H7 (cell line): ENCODE measurements around the gene TUB. TPM values are rescaled to one million over a fixed set of nuclear protein-coding genes. Genes with fewer than 3 reads are reported as not detected.

Experiments used
- DNase-seq: peaks from one replicate; pipeline ENCODE4 v3.0.0; 2012
- H3K27me3 ChIP-seq: 2 replicates; pipeline ENCODE4 v1.6.0; 2011; ENCODE audit warnings: mild to moderate bottlenecking, low read length; ENCODE audit not compliant: control insufficient read depth, insufficient read depth
- H3K36me3 ChIP-seq: replicated peaks from 2 replicates; pipeline ENCODE4 v1.5.1; 2011; ENCODE audit warnings: low read length; ENCODE audit not compliant: control insufficient read depth, insufficient read depth
- H3K4me3 ChIP-seq: 2 replicates; pipeline ENCODE4 v1.5.1; 2011; ENCODE audit warnings: low read depth, mild to moderate bottlenecking, control low read depth, low read length, moderate library complexity; ENCODE audit not compliant: insufficient read depth
- total RNA-seq: library from RNA; depleted of rRNA; stranded (reverse); fragments of >200 nt; shearing (Covaris generic); gene quantifications from 2 replicates; pipeline ENCODE4 v1.2.3, GENCODE V29; 2014; rRNA removed

The TUB gene, protein sequence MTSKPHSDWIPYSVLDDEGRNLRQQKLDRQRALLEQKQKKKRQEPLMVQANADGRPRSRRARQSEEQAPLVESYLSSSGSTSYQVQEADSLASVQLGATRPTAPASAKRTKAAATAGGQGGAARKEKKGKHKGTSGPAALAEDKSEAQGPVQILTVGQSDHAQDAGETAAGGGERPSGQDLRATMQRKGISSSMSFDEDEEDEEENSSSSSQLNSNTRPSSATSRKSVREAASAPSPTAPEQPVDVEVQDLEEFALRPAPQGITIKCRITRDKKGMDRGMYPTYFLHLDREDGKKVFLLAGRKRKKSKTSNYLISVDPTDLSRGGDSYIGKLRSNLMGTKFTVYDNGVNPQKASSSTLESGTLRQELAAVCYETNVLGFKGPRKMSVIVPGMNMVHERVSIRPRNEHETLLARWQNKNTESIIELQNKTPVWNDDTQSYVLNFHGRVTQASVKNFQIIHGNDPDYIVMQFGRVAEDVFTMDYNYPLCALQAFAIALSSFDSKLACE
- total RNA-seq: 14.6 and 16.4 TPM in 2 replicates

DNA sequence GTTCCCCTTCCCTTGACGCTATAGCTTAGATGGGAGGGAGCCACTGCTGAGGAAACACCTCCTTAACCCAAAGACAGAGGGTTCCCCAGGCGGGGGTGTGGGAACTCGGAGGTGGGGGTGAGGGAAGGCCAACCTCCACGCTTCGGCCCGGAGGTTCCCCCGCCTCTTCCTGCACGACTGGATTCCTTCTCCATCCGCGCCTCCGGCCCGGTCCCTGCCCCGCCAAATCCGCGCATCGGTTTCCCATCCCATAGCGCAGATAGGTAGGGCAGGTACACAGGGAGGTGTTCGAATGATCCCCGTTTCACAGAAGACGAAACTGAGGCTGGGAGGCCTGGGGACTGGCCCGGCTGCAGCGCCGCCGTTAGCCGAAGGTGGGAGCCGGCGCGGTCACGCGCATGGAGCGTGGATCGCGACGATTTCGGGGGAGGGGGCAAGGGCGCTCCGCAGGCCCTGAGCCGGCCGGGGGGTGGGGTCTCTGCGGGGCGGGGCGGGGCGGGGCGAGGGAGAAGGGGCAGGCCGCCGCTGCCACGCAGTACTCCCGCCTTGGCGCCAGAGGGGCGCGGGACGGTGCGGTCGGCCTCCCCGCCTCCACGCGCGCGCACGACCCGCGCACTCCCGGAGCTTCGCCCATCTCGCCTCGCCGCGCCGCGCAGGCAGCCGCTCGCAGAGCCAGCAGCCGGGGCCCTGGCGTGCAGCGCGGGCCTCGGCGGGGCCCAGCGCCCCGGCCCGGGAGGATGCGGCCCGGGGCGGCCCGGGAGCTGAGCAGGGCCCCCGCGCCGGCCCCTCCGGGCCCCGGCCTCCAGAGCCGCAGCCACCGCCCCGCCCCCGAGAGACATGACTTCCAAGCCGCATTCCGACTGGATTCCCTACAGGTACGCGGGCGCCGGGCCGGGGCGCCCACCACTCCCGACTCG lies at the start of gene TUB:
TUB (plus strand) TSS at position 538 of the 917 bp plus-strand sequence; CDS start at position 838, 300 bp downstream.
- peak within 1 kb of the TSS; percentile 63 for H3K4me3 ChIP-seq
- DNase-seq: peak; percentile 95

DNA sequence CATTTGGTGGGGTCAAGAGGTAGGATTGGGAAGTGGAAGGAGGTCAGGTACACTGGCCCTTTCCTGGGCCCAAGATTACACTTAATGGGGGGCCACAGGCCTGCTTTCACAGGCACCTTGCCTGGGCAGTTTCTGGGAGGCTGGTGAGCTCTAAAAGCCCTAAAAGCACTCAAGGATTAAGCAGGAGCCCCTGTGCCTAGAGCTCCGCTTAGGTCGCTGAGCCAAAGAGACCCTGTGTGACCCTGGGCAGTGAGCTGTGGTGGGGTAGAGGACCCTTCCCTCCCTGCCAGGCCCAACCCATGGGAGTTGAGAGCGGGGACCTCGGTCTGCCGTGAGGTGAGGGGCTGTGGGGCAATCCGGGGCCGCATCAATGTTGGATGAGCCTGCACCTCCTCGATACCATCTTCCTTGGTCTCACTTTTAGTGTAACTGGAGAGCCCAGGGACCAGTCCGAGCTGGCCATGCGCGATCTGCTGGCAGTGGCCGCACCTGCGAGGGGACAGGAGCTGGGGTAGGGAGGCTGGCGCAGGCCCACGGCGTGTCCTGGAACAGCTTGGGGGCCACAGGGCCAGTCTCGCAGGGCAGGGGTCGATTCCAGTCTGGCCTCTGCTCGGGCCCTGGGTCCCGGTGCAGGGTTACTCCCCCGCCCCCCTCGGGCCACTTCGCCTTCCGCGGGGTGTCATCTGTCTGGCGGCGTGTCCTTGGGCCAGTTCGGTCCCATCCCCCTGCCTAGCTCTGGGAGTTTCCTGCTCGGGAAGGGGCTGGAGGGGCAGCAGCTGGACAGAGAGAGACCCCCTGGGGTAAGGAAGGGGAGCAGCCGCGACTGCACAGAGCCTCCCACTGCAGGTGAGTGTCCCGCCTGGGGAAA lies 49.5 kb upstream of the TUB start:
- 0 out of 2 replicates have a peak, but pooled peaks cover 1% of the 10 kb centered on the region for H3K27me3 ChIP-seq
- H3K36me3 ChIP-seq: no peaks in the 10 kb centered on the region
- no peak overlapping the region for H3K4me3 ChIP-seq
- peak; percentile 73 for DNase-seq

More for the DNA sequence above, at the start of gene TUB:
- H3K27me3 ChIP-seq: peaks cover 24% of the 10 kb centered on the region
- no peaks in the 10 kb centered on the region for H3K36me3 ChIP-seq

DNA sequence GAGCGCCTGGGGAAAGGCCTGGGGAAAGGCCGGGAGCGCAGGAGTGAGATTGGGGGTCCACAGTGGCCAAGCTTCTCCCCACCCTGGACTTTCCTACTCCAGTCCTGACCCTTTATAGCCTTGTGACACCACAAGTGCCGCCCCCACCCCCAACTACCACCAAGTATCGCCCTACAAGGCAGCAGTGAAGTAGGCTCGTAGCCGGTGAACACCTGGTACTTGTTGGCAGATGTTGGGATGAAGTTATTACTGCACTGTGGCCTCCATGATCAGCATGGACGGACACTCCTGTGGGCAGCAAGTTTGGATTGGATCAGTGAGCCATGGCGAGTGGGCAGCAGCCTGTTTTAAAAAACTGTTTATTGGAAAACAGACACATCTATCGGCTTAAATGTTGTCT lies 48.9 kb upstream of the TUB start:
- Histone ChIP-seq H3K36me3 (no peaks in the 10 kb centered on the region), H3K27me3 (0 out of 2 replicates have a peak, but pooled peaks cover 1% of the 10 kb centered on the region), H3K4me3 (no peak overlapping the region)
- no peak for DNase-seq

DNA sequence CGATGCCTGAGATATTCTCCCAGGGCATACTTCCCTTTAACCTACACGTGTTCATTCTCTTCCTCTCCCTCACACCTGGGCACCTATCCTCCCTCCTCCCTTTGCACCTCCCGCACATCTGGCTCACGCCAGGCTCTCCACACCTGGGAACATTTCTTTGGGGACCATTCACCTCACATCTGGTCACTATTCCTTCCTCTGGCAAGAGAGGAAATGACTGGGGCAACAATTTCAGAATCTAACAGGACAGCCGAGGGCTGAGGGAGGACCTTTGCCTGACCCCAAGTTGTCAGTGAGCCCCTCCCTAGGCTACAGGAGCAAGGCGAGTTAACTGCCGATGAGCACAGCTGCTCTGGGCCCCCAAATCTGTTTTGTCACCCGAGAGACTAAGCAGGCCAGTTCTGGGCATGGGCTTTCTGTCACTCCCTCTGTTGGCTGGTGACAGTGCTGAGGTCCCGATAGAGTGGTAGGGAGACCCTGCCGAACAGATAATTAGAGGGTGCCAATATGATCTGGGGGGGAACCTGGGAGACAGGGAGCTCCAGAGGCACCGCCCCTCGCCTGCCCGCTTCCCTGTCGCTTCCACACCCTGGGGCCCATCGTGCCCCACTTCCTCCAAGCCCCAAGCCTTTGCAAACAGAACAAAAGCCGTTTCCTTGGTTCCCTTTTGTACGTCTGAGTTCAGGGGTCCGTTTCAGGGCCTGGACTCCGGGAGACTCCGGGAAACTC lies 48.3 kb upstream of the TUB start:
- Histone ChIP-seq H3K36me3 (no peaks in the 10 kb centered on the region), H3K27me3 (0 out of 2 replicates have a peak, but pooled peaks cover 1% of the 10 kb centered on the region), H3K4me3 (no peak overlapping the region)
- no peak for DNase-seq

DNA sequence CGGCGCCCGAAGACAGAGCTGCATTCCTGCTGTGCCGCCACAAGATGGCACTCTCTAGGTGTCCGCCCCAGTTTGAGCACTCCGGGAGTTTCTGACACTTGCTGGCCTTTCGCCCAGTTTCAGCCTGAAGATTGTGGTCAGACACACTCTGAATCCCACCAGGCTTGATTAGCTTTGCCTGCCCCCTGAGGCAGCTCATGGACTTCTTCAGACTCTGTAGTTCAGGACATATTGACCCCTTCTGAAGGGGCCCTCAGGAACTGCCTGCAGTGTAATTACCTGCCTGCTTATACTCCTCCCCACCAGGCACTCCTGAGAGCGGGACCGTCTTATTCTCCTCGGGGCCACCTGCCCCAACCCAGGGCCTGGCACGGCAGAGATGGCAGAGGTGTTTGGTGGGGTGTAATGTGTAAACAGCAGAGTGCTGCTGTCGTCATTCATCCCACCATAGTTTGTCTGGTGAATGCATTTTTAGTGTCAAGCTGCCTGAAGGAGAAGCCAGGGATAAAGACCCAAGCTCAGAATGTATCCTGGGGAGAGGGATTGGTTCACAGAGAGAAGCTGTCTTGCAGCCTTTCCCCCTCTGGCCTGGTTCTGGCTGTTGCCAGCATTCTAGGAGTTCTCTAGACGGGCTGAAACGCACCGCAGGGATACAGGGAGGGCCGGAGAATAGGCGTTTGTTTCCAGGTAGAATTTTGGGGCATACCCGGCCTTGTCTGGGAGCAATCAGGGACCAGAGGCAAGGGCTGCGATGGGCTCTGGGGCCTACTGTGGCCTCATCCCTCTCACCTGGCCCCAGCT lies 47.5 kb upstream of the TUB start:
- Histone ChIP-seq H3K4me3 (no peak overlapping the region), H3K36me3 (no peaks in the 10 kb centered on the region), H3K27me3 (0 out of 2 replicates have a peak, but pooled peaks cover 1% of the 10 kb centered on the region)
- DNase-seq: peak; percentile 90

DNA sequence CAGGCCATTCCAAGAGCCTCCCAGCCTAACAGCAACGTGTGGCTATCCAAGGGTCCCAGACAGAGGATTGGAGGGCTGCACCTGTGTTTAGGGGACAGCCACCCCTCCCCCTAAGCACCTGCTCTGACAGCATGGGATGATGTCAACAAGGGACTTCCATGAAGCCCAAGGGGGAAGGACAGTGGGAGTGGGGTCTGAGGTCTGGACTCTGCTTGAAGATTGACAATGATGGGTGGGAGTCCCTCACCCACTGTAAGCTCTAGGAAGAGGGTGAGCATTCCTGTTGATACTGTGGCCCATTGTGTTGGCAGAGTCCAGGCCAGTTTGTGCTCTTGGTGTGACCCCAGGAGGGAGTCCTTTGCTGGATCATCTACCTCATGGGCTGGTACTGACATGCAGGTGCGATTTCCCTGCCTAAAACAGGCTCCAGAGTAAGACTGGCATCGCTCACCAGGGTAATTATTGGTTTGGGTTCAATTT lies 46.9 kb upstream of the TUB start:
- DNase-seq: no peak

DNA sequence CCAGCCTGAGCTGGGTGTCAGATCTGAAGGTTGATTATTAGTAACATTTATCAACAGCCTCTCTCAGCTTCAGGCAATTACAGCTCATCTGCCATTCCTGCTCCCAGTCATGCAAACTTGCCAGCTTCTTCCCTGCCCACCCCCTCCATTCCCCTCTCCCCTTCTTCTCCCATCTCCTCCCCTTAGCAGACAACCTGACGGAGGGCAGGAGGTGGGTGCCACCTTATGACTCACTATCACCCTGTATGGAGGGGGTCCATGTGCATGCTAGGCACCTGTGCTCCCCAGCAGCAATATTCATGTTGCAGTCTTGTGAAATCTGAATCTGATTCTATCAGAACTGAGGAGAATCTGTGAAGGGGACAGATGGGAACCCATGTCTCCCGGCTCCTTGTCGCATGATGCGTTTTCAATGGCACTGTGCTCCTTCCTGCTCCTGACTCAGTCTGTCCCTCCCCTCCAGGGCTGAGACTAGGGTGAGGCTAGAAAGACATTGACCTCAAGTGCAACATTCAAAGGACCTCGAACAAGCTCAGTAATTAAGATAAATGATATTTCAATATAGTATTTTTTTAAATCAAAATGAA lies 46.3 kb upstream of the TUB start:
- DNase-seq: no peak

More for the DNA sequence above, 46.9 kb upstream of the TUB start:
- Histone ChIP-seq H3K27me3 (0 out of 2 replicates have a peak, but pooled peaks cover 1% of the 10 kb centered on the region), H3K36me3 (no peaks in the 10 kb centered on the region), H3K4me3 (no peak overlapping the region)

DNA sequence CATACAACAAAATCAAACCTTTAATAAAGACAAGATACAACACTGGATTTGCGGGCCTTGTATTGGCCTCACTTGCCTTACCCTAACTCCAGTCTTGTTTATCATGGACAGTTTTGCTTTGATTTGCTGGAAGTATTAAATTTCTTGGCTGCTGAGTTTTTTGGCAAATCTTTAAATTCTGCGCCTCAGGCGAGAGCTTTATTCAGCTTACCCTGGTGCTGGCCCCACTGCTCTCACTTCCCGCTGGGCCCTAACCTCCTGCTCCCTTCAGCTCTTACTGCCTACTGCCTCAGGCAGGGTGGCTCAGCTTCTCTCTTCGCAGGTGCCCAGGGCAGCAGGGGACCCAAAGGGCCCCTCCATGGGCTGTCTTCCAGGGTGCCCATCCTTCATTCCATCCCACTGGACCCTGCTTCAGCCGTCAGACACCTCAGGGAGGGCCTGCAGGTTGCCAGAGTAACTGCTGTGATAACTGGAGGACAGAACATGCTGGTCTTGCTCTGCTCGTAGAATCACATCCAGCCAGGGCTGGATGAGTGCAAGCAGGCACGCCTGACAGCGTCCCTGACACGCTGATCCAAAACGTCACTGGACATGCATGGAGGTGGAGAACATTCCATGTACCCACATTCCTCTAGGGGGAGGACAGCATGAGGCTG lies 45.7 kb upstream of the TUB start:
- 0 out of 2 replicates have a peak, but pooled peaks cover 1% of the 10 kb centered on the region for H3K27me3 ChIP-seq
- H3K36me3 ChIP-seq: no peaks in the 10 kb centered on the region
- DNase-seq: no peak
- no peak overlapping the region for H3K4me3 ChIP-seq

More for the DNA sequence above, 46.3 kb upstream of the TUB start:
- no peaks in the 10 kb centered on the region for H3K36me3 ChIP-seq
- H3K27me3 ChIP-seq: 0 out of 2 replicates have a peak, but pooled peaks cover 1% of the 10 kb centered on the region
- H3K4me3 ChIP-seq: no peak overlapping the region

DNA sequence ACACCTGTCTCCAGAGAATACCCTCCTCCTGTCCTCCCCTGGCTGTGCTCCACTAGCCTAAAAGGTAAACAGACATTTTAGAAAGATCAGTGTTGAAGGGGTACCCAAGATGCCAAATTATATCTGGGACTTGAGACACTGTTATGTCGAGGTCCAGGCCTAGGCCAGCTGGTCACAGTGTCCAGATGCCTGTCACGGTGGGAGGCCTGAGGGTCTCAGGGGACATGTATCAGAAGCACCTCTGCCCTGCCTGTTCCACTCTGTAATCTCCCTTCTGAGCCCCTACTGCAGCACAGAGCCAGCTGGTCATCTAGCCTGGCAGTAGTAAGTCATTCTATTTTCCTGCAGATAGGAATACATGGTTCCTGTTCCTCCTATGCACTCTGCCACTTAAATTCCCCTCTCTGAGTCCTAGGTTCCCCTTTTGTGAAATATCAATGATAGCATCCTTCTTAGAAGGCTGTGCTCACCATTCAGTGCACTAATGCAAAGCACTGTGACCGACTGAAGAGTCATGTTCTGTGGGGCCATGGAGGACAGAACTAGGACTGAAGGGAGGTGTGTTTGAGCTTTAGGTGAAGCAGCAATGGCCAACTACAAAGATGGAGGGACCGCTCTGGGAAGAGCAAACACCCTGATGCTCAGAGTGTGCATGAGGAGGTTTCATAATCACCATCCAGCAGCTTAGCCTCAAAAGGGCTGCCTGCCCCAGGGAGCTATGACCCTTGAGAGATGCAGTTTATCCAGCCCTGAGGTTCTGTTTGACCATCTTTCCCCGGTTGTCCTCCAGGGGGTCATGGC lies 44.8 kb upstream of the TUB start:
- Histone ChIP-seq H3K27me3 (no peaks in the 10 kb centered on the region; the same call in 1 of the 2 replicates), H3K4me3 (no peak overlapping the region), H3K36me3 (no peaks in the 10 kb centered on the region)
- DNase-seq: no peak

DNA sequence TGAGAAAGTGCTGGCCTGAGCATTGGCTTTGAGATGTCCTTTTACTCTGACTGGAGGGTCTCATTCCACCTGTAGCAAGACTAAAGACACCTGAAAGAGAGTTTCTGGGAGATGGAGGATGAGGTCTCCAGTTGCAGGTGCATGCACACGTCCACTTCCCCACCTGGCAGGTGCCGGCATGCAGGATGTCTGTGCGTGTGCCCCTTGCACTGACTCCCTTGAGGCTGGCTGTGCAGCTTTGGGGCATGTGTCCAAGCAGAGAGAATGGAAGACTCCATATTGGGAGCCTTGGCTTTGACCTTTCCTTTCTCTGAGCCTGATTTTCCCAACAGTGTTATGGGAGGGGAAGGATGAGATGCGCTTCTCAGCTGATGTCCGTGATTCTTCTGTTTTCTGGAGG lies 44.0 kb upstream of the TUB start:
- Histone ChIP-seq H3K4me3 (no peak overlapping the region), H3K36me3 (no peaks in the 10 kb centered on the region), H3K27me3 (no peaks in the 10 kb centered on the region; the same call in 1 of the 2 replicates)
- no peak for DNase-seq

DNA sequence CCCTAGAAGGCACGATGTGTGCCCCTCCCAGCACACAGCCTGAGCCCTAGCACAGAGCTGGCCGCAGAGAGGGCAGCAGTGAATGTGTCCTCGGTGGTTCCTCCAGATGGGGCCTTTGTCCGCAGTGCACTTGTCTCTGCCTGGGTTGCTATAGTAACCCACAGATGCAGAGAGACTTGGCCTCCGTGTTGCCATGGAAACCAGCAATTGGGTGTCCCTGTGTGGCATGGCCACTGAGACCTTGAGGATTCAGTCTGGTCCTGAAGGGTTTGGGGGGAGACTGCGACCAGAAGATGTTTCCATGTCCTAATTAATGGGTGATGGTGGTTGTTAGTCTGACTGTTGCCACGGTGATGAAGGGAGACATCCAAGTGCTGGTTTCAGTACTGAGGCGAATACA lies 42.6 kb upstream of the TUB start:
- H3K27me3 ChIP-seq: no peaks in the 10 kb centered on the region; the same call in 1 of the 2 replicates
- H3K36me3 ChIP-seq: no peaks in the 10 kb centered on the region
- no peak for DNase-seq
- H3K4me3 ChIP-seq: no peak overlapping the region
